ENCODE measurements around the gene ATG5.

DNA sequence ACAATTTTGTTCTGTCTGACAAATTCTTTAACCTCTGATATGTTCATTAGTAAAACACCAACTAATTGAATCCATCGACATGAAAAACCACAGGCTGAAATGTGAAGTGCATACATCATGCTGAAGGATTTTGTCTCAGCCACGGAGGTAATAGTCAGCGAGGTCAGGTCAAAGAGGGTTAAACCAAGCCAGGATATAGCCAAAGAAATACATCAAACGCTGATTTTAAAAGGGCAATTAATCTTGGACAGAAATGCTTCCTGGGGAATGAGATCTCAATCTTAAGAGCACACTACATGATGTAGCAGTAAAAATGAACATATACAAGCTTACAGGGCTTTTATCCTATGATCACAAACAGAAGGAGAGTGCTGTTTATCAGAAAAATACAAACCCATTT lies 132.7 kb downstream of the ATG5 start:
- TF ChIP-seq, protein P1, sequence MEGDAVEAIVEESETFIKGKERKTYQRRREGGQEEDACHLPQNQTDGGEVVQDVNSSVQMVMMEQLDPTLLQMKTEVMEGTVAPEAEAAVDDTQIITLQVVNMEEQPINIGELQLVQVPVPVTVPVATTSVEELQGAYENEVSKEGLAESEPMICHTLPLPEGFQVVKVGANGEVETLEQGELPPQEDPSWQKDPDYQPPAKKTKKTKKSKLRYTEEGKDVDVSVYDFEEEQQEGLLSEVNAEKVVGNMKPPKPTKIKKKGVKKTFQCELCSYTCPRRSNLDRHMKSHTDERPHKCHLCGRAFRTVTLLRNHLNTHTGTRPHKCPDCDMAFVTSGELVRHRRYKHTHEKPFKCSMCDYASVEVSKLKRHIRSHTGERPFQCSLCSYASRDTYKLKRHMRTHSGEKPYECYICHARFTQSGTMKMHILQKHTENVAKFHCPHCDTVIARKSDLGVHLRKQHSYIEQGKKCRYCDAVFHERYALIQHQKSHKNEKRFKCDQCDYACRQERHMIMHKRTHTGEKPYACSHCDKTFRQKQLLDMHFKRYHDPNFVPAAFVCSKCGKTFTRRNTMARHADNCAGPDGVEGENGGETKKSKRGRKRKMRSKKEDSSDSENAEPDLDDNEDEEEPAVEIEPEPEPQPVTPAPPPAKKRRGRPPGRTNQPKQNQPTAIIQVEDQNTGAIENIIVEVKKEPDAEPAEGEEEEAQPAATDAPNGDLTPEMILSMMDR (IDR thresholded peaks at IDR 0.05) = no peak
- no peak for TF ChIP-seq POLR2A (IDR thresholded peaks at IDR 0.05)

All from heart left ventricle (tissue), 13 donors.